ENCODE data around the gene JPH3. TPM values are rescaled to one million over a fixed set of nuclear protein-coding genes. Genes with fewer than 3 reads are reported as not detected.
"Not testable (repeated sequence)": the region's sequence is repeated elsewhere in the genome, so short reads cannot be mapped to it uniquely, and the experiment has no call there.

JPH3 gene
- total RNA-seq, 1 experiment from 2014 or later = not detected

- no peak for DNase-seq (ENCODE audit: low read depth)
Measured at GRCh38 chr16:87712184-87712762, 110.0 kb downstream of the JPH3 start.

- DNase-seq (ENCODE audit: low read depth) = no peak
Measured at GRCh38 chr16:87713451-87714229, 111.3 kb downstream of the JPH3 start.

- DNase-seq (ENCODE audit: low read depth) = no peak
Measured at GRCh38 chr16:87715231-87715630, 112.9 kb downstream of the JPH3 start.

DNA sequence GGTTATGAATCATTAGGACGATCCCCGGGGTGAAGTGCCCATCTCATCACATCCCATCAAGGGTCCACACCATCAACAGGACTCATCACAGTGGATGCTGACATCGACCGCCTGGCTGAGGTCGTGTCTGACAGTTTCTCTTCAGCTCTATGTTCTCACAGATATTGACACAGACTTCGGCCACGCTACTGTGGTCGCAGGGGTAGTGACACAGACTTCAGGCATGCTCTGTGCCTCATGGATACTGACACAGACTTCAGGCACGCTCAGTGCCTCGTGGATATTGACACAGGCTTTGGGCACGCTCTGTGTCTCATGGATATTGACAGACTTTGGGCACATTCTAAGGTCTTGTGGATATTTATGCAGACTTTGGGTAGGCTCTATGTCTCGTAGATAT lies 113.3 kb downstream of the JPH3 start:
- peak; percentile 22 for DNase-seq (ENCODE audit: low read depth)

DNA sequence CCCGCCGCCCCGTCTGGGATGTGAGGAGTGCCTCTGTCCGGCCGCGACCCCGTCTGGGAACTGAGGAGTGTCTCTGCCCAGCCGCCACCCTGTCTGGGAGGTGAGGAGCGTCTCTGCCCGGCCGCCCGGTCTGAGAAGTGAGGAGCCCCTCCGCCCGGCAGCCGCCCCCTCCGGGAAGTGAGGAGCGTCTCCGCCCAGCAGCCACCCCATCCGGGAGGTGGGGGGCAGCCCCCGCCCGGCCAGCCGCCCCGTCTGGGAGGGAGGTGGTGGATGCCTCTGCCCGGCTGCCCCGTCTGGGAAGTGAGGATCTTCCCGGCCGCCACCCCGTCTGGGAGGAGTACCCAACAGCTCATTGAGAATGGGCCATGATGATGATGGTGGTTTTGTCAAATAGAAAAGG lies 116.5 kb downstream of the JPH3 start:
- DNase-seq (ENCODE audit: low read depth) = not testable (repeated sequence)

GRCh38 chr16:87720446-87720845 lies 118.1 kb downstream of the JPH3 start:
- DNase-seq (ENCODE audit: low read depth) = no peak

GRCh38 chr16:87721622-87722585 lies 119.6 kb downstream of the JPH3 start:
- no peak for DNase-seq (ENCODE audit: low read depth)

- DNase-seq (ENCODE audit: low read depth) = no peak
Measured at GRCh38 chr16:87722590-87723225, 120.4 kb downstream of the JPH3 start.

- peak; percentile 98 for DNase-seq (ENCODE audit: low read depth)
Measured at GRCh38 chr16:87723226-87723623, 120.9 kb downstream of the JPH3 start.

- no peak for DNase-seq (ENCODE audit: low read depth)
Measured at GRCh38 chr16:87724490-87725291, 122.4 kb downstream of the JPH3 start.

GRCh38 chr16:87725596-87726235 lies 123.4 kb downstream of the JPH3 start:
- DNase-seq (ENCODE audit: low read depth) = no peak

- not testable (repeated sequence) for DNase-seq (ENCODE audit: low read depth)
Measured at GRCh38 chr16:87726577-87726976, 124.3 kb downstream of the JPH3 start.

- no peak for DNase-seq (ENCODE audit: low read depth)
Measured at GRCh38 chr16:87727346-87727745, 125.0 kb downstream of the JPH3 start.

- DNase-seq (ENCODE audit: low read depth) = no peak
Measured at GRCh38 chr16:87728026-87728425, 125.7 kb downstream of the JPH3 start.

DNA sequence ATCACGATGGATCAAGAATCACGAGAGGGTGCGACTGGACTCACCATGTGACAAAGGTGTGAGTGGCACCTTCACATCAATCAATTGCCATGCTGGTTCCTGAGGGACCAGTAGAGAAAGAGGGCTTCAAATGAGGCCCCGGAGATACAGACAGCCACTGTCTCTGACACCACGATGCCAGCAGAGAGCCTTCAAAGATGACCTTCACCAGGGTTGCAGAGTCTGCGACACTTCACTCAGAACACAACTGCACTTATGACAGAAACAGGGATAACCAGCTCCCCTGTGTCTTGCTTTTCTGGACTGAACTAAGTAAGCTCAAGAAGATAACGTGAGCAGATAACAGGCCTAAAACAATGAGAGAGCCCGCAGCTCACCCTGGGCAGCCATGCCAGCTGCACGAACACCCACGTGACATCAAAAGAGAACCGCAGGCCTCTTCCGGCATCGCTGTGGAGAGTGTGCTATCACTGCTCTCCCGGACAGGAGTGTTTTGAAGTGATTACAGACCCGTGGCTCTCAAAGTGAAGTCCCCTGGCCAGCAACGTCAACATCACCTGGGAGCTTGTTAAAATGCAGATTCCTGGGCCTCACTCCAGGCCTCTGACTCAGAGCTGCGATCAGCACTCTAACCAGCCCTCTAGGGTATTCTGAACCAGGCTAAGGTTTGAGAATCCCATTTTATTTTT lies 127.1 kb downstream of the JPH3 start:
- DNase-seq (ENCODE audit: low read depth) = no peak

- DNase-seq (ENCODE audit: low read depth) = no peak
Measured at GRCh38 chr16:87731607-87732006, 129.3 kb downstream of the JPH3 start.

DNA sequence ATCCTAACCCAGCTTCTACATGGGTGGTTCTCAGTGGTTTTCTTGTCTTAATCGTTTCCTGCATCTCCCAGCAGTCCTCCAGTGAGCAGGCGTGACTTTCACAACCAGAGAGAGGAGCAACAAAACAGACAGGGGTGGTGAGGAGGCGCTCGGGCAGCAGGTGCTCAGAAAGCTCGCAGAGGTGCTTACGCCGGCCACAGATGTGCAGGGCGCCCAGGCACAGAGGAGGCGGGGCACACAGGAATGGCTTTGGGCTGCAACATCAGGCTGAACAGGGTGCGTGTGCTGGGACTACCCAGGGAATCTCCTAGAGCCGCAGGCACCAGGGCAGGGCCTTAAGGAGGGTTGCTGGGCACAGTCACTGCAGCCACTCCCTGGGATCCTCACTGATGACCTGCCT lies 130.9 kb downstream of the JPH3 start:
- DNase-seq (ENCODE audit: low read depth) = no peak

GRCh38 chr16:87734644-87735043 lies 132.3 kb downstream of the JPH3 start:
- no peak for DNase-seq (ENCODE audit: low read depth)

DNA sequence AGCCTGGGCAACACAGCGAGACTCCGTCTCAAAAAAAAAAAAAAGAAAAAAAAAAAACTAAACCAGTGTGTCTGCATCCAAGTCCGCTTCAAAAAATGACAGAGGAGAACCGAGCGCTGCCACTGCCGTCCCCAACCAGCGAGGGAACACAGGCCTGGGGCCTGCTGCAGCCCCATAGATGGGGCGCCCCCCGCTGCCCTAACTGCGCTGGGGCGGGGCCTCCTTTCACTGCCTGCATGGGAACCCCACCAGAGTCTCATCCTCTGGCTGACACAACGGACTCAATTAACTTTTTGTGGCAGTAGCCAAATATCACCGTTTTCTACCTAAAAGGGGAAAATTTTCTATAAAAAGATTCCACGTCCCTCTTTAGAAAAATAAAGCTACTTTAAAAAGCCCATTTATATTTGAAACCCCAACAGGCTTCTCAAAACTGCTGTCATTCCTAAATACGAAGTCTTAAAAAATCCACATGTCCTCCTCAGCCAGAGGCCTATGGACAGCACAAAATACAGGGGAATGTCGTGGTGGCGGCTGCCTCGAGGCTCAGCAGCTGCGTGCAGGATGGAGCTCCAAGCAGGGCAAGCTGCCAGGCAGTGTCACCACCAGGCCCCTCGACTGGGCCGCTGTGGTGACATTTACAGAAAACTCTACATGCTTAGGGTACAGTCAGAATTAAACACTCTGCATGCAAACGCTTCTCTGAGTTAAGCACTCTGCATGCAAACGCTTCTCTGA lies 133.1 kb downstream of the JPH3 start:
- DNase-seq (ENCODE audit: low read depth) = no peak

Data from LHCN-M2 (cell line).